ENCODE measurements around the gene TMEM263.

DNA sequence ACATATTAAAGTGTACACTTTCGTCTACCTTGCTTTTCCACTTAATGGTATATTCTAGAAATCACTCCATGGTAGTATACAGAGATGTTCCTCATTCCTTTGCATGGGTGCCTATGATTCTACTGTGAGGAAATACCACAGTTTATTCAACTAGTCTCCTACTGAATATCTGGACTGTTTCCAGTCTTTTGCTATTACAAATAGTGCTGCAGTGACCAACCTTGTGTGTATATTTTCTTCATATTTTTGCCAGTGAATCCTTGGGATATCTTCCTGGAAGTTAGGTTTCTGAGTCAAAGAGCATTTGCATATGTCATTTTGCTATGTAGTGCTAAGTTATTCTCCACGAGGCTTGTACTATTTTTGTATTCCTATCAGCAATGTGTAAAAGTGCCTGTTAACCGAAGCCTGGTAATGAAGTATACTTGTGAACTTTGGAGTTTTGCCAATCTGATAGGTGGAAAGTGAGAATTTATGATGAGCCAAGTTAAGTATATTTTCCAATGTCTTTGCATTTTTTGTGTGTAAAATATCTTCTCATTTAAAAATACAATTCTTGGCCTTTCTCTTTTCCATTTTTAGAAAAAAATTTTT is 31.3 kb upstream of the TMEM263 start:
- TF ChIP-seq, protein P1, sequence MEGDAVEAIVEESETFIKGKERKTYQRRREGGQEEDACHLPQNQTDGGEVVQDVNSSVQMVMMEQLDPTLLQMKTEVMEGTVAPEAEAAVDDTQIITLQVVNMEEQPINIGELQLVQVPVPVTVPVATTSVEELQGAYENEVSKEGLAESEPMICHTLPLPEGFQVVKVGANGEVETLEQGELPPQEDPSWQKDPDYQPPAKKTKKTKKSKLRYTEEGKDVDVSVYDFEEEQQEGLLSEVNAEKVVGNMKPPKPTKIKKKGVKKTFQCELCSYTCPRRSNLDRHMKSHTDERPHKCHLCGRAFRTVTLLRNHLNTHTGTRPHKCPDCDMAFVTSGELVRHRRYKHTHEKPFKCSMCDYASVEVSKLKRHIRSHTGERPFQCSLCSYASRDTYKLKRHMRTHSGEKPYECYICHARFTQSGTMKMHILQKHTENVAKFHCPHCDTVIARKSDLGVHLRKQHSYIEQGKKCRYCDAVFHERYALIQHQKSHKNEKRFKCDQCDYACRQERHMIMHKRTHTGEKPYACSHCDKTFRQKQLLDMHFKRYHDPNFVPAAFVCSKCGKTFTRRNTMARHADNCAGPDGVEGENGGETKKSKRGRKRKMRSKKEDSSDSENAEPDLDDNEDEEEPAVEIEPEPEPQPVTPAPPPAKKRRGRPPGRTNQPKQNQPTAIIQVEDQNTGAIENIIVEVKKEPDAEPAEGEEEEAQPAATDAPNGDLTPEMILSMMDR (IDR thresholded peaks at IDR 0.05) = no peak
- TF ChIP-seq POLR2A (IDR thresholded peaks at IDR 0.05) = no peak

All from Peyer's patch (tissue), 4 donors.